HCT116 (cell line): ENCODE results near the gene CBX5.
"Not testable (repeated sequence)": the region's sequence is repeated elsewhere in the genome, so short reads cannot be mapped to it uniquely, and the experiment has no call there.

Experiments
- EZH2phosphoT487 ChIP-seq: fragments of 200-600 bp; IDR thresholded peaks from 2 replicates; pipeline ENCODE4 v1.6.1; 2018; ENCODE audit warnings: antibody characterized with exemption, borderline replicate concordance
- TF ChIP-seq, protein P1 (sequence below), 3 experiments: fragments of 200-600 bp in 1 of 3; sonication (generic) in 1 of 3; IDR thresholded peaks in 2 of 3; conservative IDR thresholded peaks in 1 of 3; 2 replicates each; pipeline ENCODE4 v1.5.1; 2012 to 2017; ENCODE audit warnings: low read depth in 2 of 3, low read length in 2 of 3, antibody characterized with exemption in 1 of 3, borderline replicate concordance in 1 of 3, control low read depth in 1 of 3, mild to moderate bottlenecking in 1 of 3, mixed read lengths in 1 of 3, mixed run types in 1 of 3, moderate library complexity in 1 of 3; ENCODE audit not compliant: insufficient read depth in 1 of 3

DNA sequence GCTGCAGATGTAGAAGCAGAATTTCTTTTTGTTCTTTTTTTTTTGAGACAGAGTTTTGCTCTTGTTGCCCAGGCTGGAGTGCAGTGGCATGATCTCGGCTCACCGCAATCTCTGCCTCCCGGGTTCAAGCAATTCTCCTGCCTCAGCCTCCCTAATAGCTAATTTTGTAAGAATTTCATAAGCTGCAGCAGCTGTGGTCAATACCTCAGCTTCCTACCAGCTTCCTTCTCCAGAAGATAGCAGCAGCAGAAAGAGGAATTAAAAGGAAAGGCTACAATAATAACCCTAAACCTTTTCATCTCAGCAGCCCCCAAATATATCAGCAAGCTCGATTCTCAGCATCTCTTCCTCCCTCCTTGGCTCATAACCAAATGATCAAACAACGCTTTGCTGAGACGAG is 52.0 kb downstream of the CBX5 start:
- TF ChIP-seq EZH2phosphoT487: not testable (repeated sequence)
- TF ChIP-seq, protein P1, sequence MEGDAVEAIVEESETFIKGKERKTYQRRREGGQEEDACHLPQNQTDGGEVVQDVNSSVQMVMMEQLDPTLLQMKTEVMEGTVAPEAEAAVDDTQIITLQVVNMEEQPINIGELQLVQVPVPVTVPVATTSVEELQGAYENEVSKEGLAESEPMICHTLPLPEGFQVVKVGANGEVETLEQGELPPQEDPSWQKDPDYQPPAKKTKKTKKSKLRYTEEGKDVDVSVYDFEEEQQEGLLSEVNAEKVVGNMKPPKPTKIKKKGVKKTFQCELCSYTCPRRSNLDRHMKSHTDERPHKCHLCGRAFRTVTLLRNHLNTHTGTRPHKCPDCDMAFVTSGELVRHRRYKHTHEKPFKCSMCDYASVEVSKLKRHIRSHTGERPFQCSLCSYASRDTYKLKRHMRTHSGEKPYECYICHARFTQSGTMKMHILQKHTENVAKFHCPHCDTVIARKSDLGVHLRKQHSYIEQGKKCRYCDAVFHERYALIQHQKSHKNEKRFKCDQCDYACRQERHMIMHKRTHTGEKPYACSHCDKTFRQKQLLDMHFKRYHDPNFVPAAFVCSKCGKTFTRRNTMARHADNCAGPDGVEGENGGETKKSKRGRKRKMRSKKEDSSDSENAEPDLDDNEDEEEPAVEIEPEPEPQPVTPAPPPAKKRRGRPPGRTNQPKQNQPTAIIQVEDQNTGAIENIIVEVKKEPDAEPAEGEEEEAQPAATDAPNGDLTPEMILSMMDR (IDR thresholded peaks at IDR 0.05 in 2 of 3, conservative IDR thresholded peaks at IDR 0.05 in 1 of 3; ENCODE audit: borderline replicate concordance in 1 of 3, insufficient read depth in 1 of 3, low read depth in 2 of 3, low read length in 2 of 3): not testable (repeated sequence)
